ENCODE measurements around the gene BABAM2. TPM values are rescaled to one million over a fixed set of nuclear protein-coding genes. Genes with fewer than 3 reads are reported as not detected.

The BABAM2 gene
- total RNA-seq, 4 donors from 2014 or later: 34.4 to 44.9 (median 38.3) TPM

DNA sequence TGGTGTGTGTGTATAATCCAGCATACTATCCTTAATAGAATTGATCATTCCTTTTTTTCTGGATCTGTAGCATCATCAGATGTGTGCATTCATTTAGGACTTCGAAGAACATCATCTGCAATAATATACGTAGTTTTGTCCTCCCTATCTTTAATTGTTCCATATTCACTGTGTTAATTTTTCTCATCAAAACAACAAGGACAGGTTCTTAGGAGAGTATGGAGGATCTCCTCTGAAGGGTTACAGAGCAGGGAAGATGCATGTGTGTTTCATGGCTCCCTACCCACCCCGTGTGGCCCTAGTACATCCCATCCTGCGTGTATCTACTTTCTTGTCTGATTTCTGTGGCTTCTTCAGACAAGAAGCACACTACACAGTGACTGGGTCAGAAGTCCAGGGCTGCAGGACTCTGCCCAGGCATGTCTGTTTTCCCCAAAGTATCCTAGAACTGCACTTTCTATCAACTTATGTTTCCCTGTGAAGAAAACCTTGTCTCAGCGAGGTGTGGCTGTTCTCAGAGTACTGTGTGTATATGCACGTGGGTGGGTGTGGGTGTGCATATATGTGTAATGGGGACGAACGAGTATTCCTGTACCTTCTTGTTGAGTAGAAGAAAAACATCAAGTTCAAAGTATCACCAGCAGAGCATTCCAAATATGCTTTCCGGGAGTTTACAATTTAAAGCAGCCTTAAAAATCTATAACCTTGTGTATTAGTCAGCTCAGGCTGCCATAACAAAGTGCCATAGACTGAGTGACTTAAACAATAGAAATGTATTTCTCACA, 281.8 kb downstream of the BABAM2 start:
- TF ChIP-seq, protein P1, sequence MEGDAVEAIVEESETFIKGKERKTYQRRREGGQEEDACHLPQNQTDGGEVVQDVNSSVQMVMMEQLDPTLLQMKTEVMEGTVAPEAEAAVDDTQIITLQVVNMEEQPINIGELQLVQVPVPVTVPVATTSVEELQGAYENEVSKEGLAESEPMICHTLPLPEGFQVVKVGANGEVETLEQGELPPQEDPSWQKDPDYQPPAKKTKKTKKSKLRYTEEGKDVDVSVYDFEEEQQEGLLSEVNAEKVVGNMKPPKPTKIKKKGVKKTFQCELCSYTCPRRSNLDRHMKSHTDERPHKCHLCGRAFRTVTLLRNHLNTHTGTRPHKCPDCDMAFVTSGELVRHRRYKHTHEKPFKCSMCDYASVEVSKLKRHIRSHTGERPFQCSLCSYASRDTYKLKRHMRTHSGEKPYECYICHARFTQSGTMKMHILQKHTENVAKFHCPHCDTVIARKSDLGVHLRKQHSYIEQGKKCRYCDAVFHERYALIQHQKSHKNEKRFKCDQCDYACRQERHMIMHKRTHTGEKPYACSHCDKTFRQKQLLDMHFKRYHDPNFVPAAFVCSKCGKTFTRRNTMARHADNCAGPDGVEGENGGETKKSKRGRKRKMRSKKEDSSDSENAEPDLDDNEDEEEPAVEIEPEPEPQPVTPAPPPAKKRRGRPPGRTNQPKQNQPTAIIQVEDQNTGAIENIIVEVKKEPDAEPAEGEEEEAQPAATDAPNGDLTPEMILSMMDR (IDR thresholded peaks at IDR 0.05; ENCODE audit: low read depth): no peak

DNA sequence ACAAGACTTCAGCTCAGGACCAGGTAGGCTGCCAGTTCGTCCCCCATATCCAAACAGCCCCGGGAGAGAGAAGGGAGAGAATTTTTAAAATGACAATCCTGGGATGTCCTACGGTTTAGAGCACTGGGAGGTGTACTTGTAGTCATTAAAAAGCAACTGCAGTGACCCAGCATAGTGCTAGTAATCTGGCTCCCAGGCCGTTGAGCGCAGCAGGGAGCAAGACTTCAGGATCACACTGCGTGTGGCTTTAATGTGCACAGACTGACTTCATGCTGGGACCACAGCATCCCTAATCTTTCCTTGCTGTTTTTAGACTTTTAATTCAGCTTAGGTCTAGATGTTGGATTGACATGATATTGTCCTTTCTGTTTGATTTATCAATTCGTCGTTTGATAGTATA, 282.8 kb downstream of the BABAM2 start:
- TF ChIP-seq, protein P1 (IDR thresholded peaks at IDR 0.05; ENCODE audit: low read depth): no peak

DNA sequence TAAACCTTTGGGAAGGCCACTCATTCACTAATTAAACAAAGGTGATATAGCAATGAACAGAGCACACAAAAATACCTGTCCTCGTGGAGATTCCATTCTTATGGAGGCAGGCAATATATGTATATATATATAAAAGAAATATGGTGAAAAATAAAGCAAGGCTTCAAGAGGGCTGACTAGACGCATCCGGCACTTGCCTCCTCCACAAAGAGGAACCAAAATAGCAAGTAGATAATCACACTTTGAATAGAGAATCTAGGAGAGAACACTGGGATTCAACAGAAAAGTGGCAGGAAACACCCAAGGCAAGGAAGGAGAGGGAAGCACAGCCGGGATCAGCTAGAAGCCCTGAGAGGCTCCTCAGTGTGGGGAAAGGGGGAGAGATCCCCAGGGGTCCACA, 283.7 kb downstream of the BABAM2 start:
- TF ChIP-seq, protein P1 (IDR thresholded peaks at IDR 0.05; ENCODE audit: low read depth): no peak

DNA sequence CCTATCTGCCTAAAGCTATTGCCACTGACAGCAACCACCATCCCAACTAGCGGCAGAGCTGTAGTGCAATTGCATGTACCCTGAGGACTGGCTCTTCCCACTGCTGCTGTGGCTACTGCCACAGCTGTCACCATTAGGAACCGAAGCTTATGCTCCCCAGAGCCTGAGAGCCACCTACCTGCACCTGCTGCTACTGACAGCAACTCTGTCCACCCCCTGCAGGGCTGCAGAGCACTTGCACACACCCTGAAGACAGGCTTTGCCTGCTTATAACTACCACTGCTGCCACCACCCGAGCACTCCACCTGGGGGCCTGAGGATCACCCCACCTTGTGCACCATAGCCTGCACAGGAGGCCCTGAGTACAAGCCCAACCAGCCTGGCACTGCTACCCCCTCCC, 284.5 kb downstream of the BABAM2 start:
- TF ChIP-seq, protein P1 (IDR thresholded peaks at IDR 0.05; ENCODE audit: low read depth): no peak

- TF ChIP-seq, protein P1 (IDR thresholded peaks at IDR 0.05; ENCODE audit: low read depth): no peak
Observed at GRCh38 chr2:28178946-28179345, 288.4 kb downstream of the BABAM2 start.

GRCh38 chr2:28181801-28182200, 291.3 kb downstream of the BABAM2 start:
- TF ChIP-seq, protein P1 (IDR thresholded peaks at IDR 0.05; ENCODE audit: low read depth): no peak

DNA sequence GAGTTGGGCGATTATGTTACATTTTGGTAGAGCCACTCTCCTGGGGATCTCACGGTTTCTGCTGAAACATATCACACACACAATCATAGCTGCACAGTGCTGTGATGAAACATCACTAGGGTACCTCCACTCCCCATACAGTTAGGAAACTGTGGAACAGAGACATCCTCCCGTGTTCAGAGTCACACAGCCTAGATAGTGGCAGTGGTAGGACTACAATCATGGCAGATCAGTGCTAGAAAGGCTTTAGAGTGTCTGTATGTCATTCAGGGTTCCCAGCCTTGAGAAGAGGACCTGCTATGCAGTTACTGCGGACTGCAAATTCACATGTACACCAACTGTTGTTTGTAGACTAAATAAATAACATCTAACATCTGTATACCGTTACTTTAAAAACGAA, 291.8 kb downstream of the BABAM2 start:
- TF ChIP-seq, protein P1 (IDR thresholded peaks at IDR 0.05; ENCODE audit: low read depth): no peak
